GM18951 (cell line): ENCODE measurements around the gene CASK.
"Not testable (repeated sequence)": the region's sequence is repeated elsewhere in the genome, so short reads cannot be mapped to it uniquely, and the experiment has no call there.

ENCODE experiments used
- POLR2A ChIP-seq: IDR thresholded peaks from 4 replicates; pipeline ENCODE4 v1.6.1; 2011; ENCODE audit warnings: mild to moderate bottlenecking; ENCODE audit not compliant: insufficient read length, insufficient read depth; ENCODE audit errors: extremely low read depth
- in situ Hi-C: fragments of 300-500 bp; cut with MboI; formaldehyde crosslinking; loops from one replicate; pipeline ENCODE4 v1.12.0; 2022; ENCODE audit warnings: low sequenced_read_pairs, mixed read lengths, inconsistent platforms; ENCODE audit not compliant: unreplicated experiment

The CASK gene

DNA sequence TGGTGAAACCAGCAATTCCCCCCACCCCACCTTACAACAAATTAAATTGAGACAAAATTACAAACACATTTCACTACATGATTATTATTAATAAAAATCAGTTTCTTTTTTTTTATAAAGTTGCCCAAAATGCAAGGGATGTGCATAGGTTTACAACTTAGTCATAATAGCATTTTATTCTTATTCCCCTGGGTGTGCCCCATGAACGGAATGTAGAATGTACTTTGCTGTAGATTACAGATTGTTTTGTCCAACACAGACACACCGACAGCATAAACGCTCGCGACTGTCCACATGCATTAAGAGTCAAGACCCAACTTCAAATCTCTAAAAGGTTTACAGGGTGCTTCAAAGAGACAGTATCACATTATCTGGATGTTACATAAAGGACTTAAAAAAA lies 403.9 kb downstream of the CASK start:
- in situ Hi-C loops, result no loop called here
- TF ChIP-seq POLR2A, result no peak

DNA sequence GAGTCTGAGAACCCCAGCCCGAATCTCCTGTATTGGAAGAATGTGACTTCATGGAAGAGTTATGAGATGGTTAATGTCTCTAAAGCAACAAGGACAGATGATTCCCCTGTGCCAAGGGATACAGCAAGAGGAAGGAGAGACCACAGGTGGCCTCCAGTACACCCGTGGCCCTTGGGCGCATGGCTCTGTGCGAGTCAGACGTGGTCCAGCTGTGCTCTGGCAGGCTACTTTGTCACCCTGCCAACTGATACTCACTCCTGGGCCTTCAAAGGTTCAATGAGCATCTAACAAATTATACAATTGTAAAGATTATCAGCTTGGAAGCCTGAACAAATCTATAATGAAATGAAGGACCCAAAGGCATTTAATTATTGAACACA lies 404.5 kb downstream of the CASK start:
- in situ Hi-C loops, result no loop called here
- no peak for TF ChIP-seq POLR2A

GRCh38 chrX:41518127-41518840 lies 405.1 kb downstream of the CASK start:
- in situ Hi-C loops, result no loop called here
- TF ChIP-seq POLR2A, result no peak

DNA sequence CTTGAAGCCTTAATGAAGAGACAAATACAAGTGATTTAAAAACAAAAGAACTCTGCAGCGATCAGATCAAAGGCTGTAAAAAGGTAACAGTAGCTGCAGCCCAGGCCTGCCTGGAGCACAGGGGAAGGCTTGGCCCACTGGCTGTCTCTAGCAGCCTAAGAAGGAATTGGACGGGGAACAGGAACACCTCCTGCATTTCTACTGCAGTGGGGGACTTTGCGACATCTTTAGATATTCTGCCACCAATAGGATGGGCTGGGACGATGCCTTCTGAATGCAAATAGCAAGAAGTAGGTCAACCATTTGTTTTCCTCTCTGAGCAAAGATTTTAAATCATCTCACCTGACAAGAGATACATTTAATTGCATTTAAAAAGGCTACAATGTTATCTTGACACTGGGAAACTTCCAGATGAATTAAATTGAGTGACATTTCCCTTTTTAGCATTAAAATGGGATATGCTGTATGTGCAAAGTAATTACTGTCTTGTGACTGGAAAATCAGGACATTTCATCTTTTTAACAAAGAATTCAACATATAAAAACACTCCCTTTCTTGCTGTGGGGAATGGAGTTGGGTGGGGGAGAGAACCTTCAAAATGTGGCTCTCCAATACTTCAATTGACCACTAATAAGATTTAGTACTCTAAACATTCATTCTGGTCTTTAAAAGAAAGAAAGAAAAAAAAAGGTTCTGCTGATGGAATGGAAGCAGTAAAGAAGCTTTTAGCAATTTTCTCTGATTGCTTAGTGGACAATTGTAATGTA lies 406.2 kb downstream of the CASK start:
- TF ChIP-seq POLR2A, result no peak
- in situ Hi-C loops, result no loop called here

DNA sequence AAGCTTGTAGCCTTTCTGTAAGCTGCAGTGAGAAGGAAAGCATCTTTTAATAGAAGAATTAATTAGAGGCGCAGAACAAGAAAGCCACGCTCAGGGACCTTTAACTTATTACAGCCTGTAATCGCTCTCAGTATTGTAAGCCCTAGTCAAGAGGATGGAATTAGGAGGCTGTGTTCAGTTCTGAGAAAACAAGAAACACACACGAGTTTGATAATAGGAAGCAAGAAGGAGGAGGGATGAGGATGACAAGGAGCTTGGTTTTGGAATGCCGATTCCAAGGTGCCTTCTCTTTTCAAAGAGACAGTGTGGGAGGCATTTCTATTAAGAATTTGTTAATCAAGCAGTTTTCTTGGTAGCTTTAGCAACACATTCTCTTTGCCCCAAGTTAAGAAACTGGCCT lies 406.9 kb downstream of the CASK start:
- TF ChIP-seq POLR2A, result no peak
- in situ Hi-C loops, result no loop called here

DNA sequence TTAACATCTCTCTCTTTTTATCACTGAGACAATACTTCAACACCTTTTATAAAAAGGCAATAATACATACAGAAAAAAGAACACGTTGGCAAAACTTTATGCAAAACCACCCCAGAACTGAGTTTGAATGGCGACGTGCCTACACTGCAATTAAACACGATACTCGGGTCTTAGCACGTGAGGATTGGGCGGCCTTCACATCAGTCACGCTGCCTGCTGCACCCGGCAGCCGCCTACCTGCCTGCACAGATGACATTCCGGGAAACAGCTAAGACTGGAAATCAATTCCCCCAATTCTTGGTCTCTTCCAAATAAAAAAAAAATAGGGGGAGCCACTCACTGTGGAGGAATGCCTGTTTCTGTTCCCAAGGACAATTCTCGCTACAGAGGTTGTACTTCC lies 408.0 kb downstream of the CASK start:
- no peak for TF ChIP-seq POLR2A
- in situ Hi-C loops, result no loop called here

DNA sequence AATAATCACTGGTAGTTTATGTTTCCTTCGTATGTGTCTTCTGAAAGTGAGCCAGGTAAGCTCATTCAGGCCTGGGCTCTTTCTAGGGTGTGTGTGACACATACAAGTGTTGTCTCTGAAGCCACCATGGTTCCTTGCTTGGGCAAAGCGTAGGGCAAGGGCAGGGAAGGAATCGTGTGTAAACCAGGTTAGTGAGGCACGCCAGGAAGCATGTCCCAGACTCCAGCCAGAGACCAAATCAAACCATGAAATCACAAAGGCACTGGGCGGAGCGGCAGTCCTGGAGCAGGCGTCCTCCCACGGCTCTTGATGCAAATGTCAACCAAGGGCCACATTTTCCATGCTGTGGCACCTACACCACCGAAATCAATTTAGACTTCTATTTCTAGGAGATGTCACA lies 409.2 kb downstream of the CASK start:
- TF ChIP-seq POLR2A, result no peak
- in situ Hi-C loops, result no loop called here

- in situ Hi-C loops, result not testable (repeated sequence)
Measured at GRCh38 chrX:41512853-41513252, 410.5 kb downstream of the CASK start.

DNA sequence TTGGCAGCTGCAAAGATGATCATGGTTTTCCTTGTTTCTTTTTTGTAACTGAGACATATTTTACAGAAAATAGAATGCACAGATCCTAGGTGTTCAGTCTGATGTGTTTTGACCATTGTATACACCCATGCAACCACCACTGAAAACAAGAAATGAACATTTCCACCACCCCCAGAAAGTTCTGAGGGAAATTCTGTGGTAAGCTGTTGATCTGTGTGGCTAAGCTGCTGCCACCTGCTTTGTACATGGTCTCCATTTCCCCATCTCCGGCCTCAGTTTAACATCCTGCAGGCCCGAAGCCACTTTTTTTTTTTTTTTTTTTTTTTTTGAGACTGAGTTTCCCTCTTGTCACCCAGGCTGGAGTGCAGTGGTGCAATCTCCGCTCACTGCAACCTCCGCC lies 411.0 kb downstream of the CASK start:
- no peak for TF ChIP-seq POLR2A
- in situ Hi-C loops, result no loop called here

GRCh38 chrX:41507919-41508318 lies 415.4 kb downstream of the CASK start:
- in situ Hi-C loops, result no loop called here
- TF ChIP-seq POLR2A, result no peak

GRCh38 chrX:41502004-41502403 lies 421.4 kb downstream of the CASK start:
- TF ChIP-seq POLR2A, result no peak
- in situ Hi-C loops, result no loop called here

DNA sequence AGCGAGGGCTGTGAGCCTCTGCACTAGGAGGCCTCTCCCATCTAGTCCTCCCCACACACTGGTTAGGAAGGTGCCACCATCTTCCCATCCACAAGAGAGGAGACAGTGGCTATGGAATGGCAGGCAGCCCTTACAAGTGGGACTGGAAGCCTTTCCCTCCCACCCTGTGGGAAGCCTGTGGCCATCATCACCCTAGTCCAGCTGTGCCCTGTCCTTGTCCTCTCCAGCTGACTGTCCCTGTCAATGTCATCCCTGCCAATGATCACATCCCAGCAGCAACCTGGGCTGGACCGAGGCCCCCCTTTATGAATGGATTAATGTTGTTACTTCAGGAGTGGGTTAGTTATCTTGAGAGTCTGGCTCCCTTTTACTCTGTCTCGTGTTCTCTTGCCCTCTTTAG lies 423.4 kb downstream of the CASK start:
- no peak for TF ChIP-seq POLR2A

GRCh38 chrX:41499195-41499594 lies 424.2 kb downstream of the CASK start:
- TF ChIP-seq POLR2A, result no peak
- in situ Hi-C loops, result no loop called here

More for the DNA sequence above, 423.4 kb downstream of the CASK start:
- in situ Hi-C loops, result no loop called here

DNA sequence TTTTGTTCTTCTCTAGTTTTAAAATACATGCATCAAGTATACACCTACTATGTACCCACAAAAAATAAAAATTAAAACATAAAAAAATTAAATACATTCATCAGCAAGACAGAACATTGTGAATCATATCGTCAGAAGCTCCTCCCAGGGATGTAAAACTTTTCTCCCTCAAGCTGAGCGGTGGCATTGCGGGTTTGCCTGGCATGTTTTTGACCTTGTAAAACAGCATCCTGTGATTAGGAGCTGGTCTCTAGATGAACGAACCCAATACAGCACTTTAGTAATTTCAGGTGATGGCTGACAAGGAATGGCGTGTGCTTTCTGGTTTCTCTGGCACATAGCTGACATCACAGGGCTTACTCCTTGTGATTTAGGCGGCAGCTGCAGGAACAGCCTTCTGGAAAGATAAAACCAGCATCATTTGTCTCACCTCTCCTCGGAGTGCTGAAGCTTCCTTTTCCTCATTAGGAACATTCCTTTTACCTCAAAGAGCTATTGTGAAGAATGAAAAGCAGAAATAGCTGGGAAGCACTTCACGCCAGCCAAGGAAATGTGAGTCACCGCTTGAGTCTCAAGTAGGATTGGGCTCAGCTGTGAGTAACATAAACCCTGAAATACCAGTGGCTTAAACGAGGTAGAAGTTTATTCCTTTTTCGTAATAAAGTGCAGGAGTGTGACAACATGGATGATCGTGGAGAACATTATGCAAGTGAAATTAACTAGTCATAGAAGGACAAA lies 431.9 kb downstream of the CASK start:
- no peak for TF ChIP-seq POLR2A
- in situ Hi-C loops, result no loop called here

DNA sequence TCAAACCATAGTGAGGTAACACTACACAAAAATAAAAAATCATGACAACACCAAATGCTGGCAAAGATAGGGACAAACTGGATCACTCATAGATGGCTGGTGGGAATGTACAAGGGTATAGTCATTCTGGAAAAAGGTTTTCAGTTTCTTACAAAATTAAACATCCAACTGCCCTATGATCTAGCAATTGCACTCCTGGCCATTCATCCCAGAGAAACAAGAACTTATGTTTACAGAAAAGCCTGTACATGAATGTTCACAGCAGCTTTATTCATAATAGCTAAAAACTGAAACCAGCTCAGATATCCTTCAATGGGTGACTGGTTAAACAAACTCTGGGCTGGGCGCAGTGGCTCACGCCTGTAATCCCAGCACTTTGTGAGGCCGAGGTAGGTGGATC lies 432.9 kb downstream of the CASK start:
- no peak for TF ChIP-seq POLR2A
- in situ Hi-C loops, result no loop called here
